ENCODE measurements around the gene UBALD1.

UBALD1 gene

DNA sequence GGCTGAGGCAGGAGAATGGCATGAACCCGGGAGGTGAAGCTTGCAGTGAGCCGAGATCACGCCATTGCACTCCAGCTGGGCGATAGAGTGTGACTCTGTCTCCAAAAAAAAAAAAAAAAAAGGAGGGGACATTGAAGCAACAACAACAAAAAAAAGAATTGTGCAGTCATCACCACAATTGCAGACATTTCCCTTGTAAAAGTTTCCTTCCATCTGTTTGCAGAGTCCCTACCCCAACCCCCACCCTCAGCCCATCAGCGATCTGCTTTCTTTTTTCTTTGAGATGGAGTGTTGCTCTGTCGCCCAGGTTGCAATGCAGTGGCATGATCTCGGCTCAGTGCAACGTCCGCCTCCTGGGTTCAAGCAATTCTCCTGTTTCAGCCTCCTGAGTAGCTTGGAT is 13.6 kb upstream of the UBALD1 start:
- Histone ChIP-seq H3F3A (ENCODE audit: control insufficient read depth, insufficient read depth) (no peaks in the 10 kb centered on the region), H3K79me2 (ENCODE audit: control insufficient read depth, low read length) (peaks cover 80% of the 10 kb centered on the region), H4K20me1 (ENCODE audit: control insufficient read depth, insufficient read depth, low read depth, low read length) (peaks cover 17% of the 10 kb centered on the region; the same call in 1 of the 2 replicates), H3K4me3 (ENCODE audit: low read length) (no peak overlapping the region), H3K9me3 (ENCODE audit: control insufficient read depth, insufficient read depth, low read length) (no peaks in the 10 kb centered on the region; the same call in 1 of the 2 replicates), H3K4me1 (ENCODE audit: control insufficient read depth, low read length) (peaks cover 22% of the 10 kb centered on the region), H3K4me2 (ENCODE audit: low read length) (no peak overlapping the region), H3K9me2 (replicated peaks; ENCODE audit: control insufficient read depth, low read length) (no peaks in the 10 kb centered on the region), H3K27ac (ENCODE audit: low read depth, low read length) (no peak overlapping the region), H3K36me3 (ENCODE audit: control insufficient read depth, low read length) (peaks cover 14% of the 10 kb centered on the region), H3K27me3 (ENCODE audit: control insufficient read depth, low read length) (no peaks in the 10 kb centered on the region)
- no peak for TF ChIP-seq EZH2phosphoT487 (IDR thresholded peaks at IDR 0.05; ENCODE audit: borderline replicate concordance, low read length)
- TF ChIP-seq CTCF (IDR thresholded peaks at IDR 0.05; ENCODE audit: low read depth, low read length, poor library complexity, severe bottlenecking): no peak

DNA sequence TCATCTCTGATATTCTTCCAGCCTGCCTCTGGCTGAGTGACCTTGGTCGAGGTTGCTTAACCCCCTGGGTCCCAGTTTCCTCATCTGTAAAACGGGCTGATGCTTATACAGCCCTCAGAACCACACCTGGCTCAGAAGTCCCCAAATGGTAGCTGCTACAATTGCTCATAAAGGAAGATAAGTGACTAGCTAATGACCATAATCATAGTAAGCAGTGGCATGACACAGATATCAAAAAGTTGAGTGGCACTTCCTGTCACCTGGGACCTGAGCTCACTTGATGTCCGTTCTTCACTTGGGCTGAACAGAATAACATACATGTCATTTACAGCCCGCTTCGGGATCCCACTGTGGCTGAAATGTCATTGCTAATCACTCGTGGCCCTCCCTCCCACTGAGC is 11.7 kb upstream of the UBALD1 start:
- no peak for TF ChIP-seq CTCF (IDR thresholded peaks at IDR 0.05; ENCODE audit: low read depth, low read length, poor library complexity, severe bottlenecking)
- no peak for TF ChIP-seq EZH2phosphoT487 (IDR thresholded peaks at IDR 0.05; ENCODE audit: borderline replicate concordance, low read length)
- H3K4me2 ChIP-seq (ENCODE audit: low read length): peak overlapping the region; percentile 92
- no peaks in the 10 kb centered on the region for H3K27me3 ChIP-seq (ENCODE audit: control insufficient read depth, low read length)
- peaks cover 62% of the 10 kb centered on the region for H3K79me2 ChIP-seq (ENCODE audit: control insufficient read depth, low read length)
- H3K4me1 ChIP-seq (ENCODE audit: control insufficient read depth, low read length): peaks cover 22% of the 10 kb centered on the region
- peaks cover 11% of the 10 kb centered on the region for H3K36me3 ChIP-seq (ENCODE audit: control insufficient read depth, low read length)
- no peak overlapping the region for H3K27ac ChIP-seq (ENCODE audit: low read depth, low read length)
- no peaks in the 10 kb centered on the region for H3F3A ChIP-seq (ENCODE audit: control insufficient read depth, insufficient read depth)
- H3K9me2 ChIP-seq (replicated peaks; ENCODE audit: control insufficient read depth, low read length): no peaks in the 10 kb centered on the region
- peaks cover 17% of the 10 kb centered on the region; the same call in 1 of the 2 replicates for H4K20me1 ChIP-seq (ENCODE audit: control insufficient read depth, insufficient read depth, low read depth, low read length)
- H3K4me3 ChIP-seq (ENCODE audit: low read length): peak overlapping the region; percentile 90
- no peaks in the 10 kb centered on the region; the same call in 1 of the 2 replicates for H3K9me3 ChIP-seq (ENCODE audit: control insufficient read depth, insufficient read depth, low read length)

DNA sequence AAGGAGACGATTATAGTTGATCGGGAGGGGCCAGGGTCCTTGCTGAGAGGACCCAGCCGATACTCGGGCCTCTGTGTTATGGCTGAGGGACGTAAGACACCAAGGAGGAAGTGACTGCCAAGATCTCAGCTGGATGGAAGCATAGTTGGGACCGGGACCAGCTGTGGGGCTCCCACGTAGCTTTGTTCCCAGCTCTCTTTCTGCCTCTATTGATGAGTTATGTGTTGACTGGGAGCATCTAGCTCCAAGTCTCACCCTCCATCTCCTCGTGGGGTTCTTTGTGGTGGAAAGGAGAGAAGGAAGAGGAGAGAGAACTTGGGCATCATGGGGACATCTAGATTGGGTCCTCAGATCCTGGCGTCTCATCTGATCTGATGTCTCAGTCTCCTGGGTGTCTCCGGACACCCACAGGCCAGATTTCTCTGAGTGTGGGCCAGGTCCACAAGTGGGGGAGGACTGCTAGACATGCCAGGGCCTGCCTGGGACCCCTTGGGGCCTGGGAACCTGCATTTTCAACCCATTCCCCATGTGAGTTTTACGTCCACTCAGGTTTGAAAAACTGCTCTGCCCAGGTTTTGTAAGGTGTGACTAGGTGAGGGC is 11.0 kb upstream of the UBALD1 start:
- TF ChIP-seq CTCF (IDR thresholded peaks at IDR 0.05; ENCODE audit: low read depth, low read length, poor library complexity, severe bottlenecking) (no peak), EZH2phosphoT487 (IDR thresholded peaks at IDR 0.05; ENCODE audit: borderline replicate concordance, low read length) (no peak)
- Histone ChIP-seq H3K4me1 (ENCODE audit: control insufficient read depth, low read length) (peaks cover 22% of the 10 kb centered on the region), H3K27ac (ENCODE audit: low read depth, low read length) (no peak overlapping the region), H3K27me3 (ENCODE audit: control insufficient read depth, low read length) (no peaks in the 10 kb centered on the region), H4K20me1 (ENCODE audit: control insufficient read depth, insufficient read depth, low read depth, low read length) (peaks cover 17% of the 10 kb centered on the region; the same call in 1 of the 2 replicates), H3K4me3 (ENCODE audit: low read length) (peak overlapping the region; percentile 90), H3K9me3 (ENCODE audit: control insufficient read depth, insufficient read depth, low read length) (no peaks in the 10 kb centered on the region), H3K79me2 (ENCODE audit: control insufficient read depth, low read length) (peaks cover 54% of the 10 kb centered on the region), H3K9me2 (replicated peaks; ENCODE audit: control insufficient read depth, low read length) (no peaks in the 10 kb centered on the region), H3F3A (ENCODE audit: control insufficient read depth, insufficient read depth) (no peaks in the 10 kb centered on the region), H3K4me2 (ENCODE audit: low read length) (peak overlapping the region; percentile 92), H3K36me3 (ENCODE audit: control insufficient read depth, low read length) (peaks cover 7% of the 10 kb centered on the region)
